ENCODE results near the gene SAMSN1.
"Not testable (repeated sequence)": the region's sequence is repeated elsewhere in the genome, so short reads cannot be mapped to it uniquely, and the experiment has no call there.

The SAMSN1 gene

DNA sequence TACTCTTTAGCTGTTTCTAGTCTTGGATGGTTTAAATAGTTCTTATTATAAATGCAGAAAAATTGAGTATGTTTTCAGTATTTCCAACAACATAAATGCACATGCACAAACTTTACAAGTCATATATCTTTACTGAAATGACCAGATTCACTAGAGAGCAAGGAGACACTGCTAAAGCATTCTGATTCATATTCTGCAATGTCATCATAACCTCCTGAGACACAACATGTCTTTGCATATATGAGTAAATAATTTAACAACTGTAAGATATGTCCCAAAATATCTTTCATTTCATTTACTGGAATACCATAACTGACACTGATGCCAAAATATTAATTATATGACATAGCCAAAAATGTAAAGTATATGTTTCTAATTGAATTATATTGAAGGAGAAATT, 16.8 kb upstream of the SAMSN1 start:
- no peak for DNase-seq

GRCh38 chr21:14560555-14560954, 14.4 kb upstream of the SAMSN1 start:
- DNase-seq: no peak

DNA sequence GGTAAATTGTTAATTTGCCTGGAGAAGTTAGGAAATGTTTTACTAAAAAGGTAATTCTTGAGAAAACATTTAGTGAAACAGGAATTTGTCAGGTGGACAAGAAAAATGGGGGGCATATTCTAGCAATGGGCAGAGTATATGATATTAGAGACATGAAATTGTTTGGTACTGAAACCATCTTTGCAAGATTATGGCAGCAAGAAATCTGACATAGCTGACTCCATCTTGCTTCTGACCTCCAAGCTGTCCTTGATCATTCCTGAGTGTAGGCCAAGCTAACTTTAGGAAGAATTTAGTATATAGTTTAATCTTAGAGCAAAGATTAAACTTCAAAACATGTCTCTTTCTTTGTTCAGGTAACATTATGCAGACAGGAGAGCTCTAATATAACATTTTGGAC, 14.0 kb upstream of the SAMSN1 start:
- DNase-seq: no peak

- DNase-seq: no peak
Measured at GRCh38 chr21:14559102-14559501, 13.0 kb upstream of the SAMSN1 start.

DNA sequence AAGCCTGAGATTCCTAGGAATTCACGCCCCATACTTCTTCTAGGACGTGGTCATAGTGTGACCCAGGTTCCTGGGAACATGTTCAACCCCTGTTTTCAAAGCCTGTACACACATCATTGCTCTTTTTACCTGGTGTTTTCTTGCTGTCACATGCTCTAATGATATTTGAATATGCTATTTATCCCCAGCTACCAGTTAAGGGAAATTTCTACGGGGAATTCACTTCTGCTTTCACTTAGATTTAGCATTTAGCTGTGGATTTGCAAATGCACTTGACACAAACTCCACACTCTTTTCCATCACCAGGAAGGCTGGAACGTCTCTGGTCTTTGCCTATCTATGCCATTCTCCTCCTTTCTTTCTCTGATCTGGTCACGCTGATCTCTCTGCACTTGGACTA, 11.3 kb upstream of the SAMSN1 start:
- DNase-seq: no peak

- no peak for DNase-seq
Measured at GRCh38 chr21:14554948-14555347, 8.8 kb upstream of the SAMSN1 start.

DNA sequence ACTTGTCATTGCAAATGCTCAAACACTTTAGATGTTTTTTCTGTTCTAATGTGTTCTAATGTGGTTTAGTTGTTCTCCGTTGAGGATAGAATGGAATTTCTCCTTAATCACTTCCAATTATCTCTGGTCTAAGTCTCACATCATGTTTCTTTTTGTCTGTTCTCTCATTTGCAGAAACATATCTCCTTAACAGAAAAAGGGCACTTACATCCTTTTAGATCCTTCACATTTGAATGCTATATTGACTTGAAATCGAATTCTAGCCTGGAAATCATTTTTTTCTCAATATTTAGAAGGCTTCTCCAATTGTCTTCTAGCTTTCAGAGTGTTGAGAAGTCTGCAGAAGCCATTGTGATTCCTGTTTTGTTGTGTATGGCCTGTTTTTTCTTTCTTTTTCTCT, 7.3 kb upstream of the SAMSN1 start:
- no peak for DNase-seq

- no peak for DNase-seq
Measured at GRCh38 chr21:14551741-14552140, 5.6 kb upstream of the SAMSN1 start.

GRCh38 chr21:14550135-14550534, 4.0 kb upstream of the SAMSN1 start:
- DNase-seq: no peak

DNA sequence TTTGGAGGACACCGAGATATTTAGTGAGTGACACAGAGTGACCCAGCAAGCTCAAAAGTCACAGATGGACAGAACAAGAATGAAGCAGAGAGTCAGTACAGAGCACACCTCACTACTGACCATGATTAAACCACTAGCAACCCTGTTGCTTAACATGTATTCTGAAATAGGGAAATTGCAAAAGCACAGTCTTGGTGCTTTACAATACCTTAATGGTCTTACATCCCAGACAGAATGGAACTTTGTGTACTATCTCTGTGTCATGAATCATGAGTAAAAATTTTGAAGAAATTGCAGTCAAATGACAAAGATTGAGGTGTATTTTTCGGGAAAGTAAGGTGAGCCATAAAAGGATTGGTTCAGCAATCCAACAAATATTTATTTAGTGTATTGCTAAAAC, 2.7 kb upstream of the SAMSN1 start:
- no peak for DNase-seq

GRCh38 chr21:14547834-14548513, 1.9 kb upstream of the SAMSN1 start:
- DNase-seq: no peak

DNA sequence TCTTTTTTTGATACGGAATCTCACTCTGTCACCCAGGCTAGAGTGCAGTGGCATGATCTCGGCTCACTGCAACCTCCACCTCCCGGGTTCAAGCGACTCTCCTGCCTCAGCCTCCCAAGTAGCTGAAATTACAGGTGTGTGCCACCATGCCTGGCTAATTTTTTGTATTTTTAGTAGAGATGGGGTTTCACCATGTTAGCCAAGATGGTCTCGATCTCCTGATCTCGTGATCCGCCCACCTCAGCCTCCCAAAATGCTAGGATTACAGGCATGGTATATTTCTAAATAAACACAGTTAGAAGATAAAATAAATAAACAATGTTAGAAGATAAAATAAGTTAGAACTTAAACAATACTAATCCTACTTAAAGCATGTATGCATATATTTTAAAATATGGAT, 604 bp upstream of the SAMSN1 start:
- not testable (repeated sequence) for DNase-seq

GRCh38 chr21:14543983-14544382, 2.1 kb downstream of the SAMSN1 start:
- no peak for DNase-seq

GRCh38 chr21:14542638-14543037, 3.5 kb downstream of the SAMSN1 start:
- no peak for DNase-seq

- no peak for DNase-seq
Measured at GRCh38 chr21:14541841-14542490, 4.1 kb downstream of the SAMSN1 start.

DNA sequence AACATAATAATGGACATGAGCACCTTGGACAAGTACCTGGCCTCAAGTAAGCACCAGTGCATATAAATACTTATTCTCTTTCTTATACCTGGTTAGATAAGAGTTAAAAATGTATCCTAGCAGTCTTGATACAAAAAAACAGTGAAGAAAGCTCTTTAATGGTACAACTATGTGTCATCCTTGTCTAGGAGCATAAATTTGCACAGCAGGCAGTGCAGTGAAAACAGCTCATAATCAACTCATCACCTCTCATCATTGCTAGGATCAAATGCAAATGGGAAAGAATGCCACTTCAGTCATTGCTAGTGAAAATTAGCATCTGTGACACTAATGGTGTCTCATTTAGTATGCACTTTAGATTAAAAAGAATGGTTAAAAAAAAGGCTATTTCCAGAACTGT, 7.6 kb downstream of the SAMSN1 start:
- DNase-seq: no peak

GRCh38 chr21:14536929-14537328, 9.2 kb downstream of the SAMSN1 start:
- no peak for DNase-seq

GRCh38 chr21:14535702-14536101, 10.4 kb downstream of the SAMSN1 start:
- DNase-seq: no peak

DNA sequence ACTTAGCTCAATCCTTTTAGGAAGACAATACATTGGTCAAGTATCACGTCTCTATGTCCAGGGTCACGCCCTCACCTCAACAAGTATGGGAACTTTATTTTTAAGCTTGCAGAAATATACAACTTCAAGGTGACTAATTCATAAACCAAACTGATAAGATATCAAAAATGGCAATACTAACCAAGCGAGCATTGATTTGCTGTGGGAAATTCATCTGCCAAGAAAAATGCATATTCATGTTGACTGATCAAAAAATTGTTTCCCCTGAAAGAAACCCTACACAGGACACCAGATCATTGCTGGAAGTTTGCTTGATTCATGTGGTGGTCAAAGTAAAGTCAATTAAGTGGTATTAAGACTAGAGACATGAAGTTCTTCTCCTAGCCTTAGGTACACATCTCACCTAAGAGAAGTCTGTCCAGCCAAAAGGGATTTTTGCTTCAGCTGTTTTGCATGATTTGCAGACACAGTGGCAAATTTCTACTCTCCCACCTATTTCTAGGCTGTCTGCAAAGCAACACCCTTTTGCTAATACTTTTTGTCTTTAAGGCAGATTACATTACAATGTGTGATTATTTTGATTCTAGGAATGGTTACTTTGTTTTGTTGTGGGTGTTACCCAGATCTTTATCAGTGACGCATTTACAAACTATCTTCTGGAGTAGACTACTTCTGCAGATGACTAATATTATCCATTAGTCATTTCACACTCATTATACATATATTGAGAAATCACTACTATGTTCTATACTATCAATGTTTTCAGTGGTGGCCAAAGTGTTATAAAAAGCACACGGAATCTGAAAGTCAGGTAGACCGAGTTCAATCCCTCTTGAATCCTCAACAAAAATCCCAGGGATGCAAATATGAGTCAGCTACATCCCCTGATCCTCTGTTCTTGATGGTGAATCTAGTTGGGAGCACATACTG, 12.4 kb downstream of the SAMSN1 start:
- DNase-seq: no peak

DNA sequence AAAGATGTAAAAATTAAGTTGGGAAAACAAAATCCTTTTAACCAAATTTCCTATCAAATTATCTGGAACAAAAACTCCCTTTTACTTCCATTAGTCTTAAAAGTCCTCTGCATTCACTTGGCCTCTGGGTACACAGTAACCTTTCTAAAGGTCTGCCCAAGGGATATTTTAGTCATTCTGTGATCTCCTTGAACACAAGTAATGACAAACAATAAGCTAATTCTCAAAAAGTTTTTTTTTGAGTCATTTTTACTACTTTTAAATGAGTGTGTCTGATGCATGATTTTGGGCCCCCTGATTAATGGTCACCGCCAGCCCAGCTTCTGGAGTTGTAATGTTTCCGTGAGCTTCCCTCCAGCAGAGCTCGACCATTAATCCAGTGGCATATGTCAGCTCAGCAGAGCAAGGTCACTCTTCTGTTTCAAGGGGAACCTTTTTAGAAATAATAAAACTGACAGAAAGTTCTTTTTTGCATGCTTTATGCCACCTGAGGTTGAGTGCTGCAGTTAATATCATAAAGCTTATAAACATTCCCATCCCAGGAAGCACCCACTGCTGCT, 14.3 kb downstream of the SAMSN1 start:
- DNase-seq: no peak

DNA sequence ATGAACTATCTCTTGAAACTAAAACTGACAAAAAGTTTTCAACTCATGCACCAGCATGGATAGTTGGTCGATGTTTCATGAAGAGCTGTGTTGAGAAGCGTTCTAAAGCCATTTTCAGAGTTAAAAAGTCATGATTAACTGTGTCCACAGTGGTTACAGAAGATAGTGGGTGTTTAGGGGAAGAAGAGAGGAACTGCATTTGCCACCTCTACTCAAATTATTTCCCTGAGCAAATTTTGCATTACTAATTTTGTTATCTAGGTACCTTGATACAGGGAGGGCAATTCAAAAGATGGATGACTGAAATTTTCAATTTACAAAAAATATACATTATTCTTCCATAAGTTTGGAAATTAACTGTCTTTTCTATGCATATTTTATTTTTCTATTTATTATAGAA, 15.5 kb downstream of the SAMSN1 start:
- DNase-seq: no peak

DNA sequence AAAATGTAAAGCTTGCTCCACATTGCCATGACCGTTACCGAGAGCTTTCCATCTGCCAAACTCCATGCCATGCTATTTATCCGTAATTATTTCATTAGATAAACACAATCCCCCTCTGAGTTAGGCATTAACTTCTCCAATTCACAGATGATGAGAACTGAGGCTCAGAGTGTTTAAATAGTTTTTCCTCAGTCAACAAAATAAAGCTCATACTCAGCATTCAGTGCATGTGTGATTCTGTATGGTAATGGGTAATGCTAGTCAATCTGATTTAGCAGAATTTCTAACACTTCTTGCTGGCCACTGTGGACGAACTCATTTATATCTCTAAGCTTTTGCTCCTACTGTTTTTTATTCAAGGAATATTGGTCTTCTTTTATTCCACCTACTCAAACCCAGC, 17.3 kb downstream of the SAMSN1 start:
- no peak for DNase-seq

Measured in NCI-H146 (cell line).